Smooth muscle cell (in vitro differentiated cells): ENCODE results near the gene PSMA3. TPM values are rescaled to one million over a fixed set of nuclear protein-coding genes. Genes with fewer than 3 reads are reported as not detected.

Source experiments
- DNase-seq: peaks from one replicate; lab custom pipeline; 2025; ENCODE audit not compliant: unreplicated experiment; lab: John Stamatoyannopoulos, UW
- H2AFZ ChIP-seq: fragments of 200-600 bp; sonication (generic); 2 replicates; pipeline ENCODE4 v1.6.0; 2016; ENCODE audit warnings: antibody characterized with exemption, low read depth, mild to moderate bottlenecking
- H3F3A ChIP-seq: fragments of 200-600 bp; sonication (generic); 2 replicates; pipeline ENCODE4 v1.6.0; 2017; ENCODE audit warnings: antibody characterized with exemption, low read depth
- H3K27ac ChIP-seq: fragments of 200-600 bp; sonication (generic); 2 replicates; pipeline ENCODE4 v1.5.1; 2016; ENCODE audit warnings: low read depth, mild to moderate bottlenecking
- H3K27me3 ChIP-seq: fragments of 200-600 bp; sonication (generic); 2 replicates; pipeline ENCODE4 v1.6.1; 2016; ENCODE audit warnings: low read depth, mild to moderate bottlenecking
- H3K36me3 ChIP-seq: fragments of 200-600 bp; sonication (generic); 2 replicates; pipeline ENCODE4 v1.5.1; 2016; ENCODE audit warnings: low read depth
- H3K4me1 ChIP-seq: fragments of 200-600 bp; sonication (generic); 2 replicates; pipeline ENCODE4 v1.5.1; 2016; ENCODE audit warnings: low read depth
- H3K4me2 ChIP-seq: fragments of 200-600 bp; sonication (generic); 2 replicates; pipeline ENCODE4 v1.6.0; 2016; ENCODE audit warnings: mild to moderate bottlenecking
- H3K4me3 ChIP-seq: fragments of 200-600 bp; sonication (generic); 2 replicates; pipeline ENCODE4 v1.5.1; 2016; ENCODE audit warnings: mild to moderate bottlenecking
- H3K79me2 ChIP-seq: fragments of 200-600 bp; sonication (generic); 2 replicates; pipeline ENCODE4 v1.6.0; 2016; ENCODE audit warnings: low read depth, mild to moderate bottlenecking
- H3K9ac ChIP-seq: fragments of 200-600 bp; sonication (generic); 2 replicates; pipeline ENCODE4 v1.6.0; 2016; ENCODE audit warnings: low read depth
- H3K9me3 ChIP-seq: fragments of 200-600 bp; sonication (generic); replicated peaks from 2 replicates; pipeline ENCODE4 v1.5.1; 2016; ENCODE audit warnings: low read depth
- H4K20me1 ChIP-seq: fragments of 200-600 bp; sonication (generic); 2 replicates; pipeline ENCODE4 v1.6.0; 2016; ENCODE audit warnings: low read depth
- WGBS: methylation state at CpG from one replicate; pipeline ENCODE4 v1.1.7; 2016; ENCODE audit warnings: low lambda C conversion rate; 5-methylcytosine and 5-hydroxymethylcytosine counted together
- polyA plus RNA-seq: library from polyadenylated mRNA; unstranded; fragments of >200 nt; fragmentation: Nextera tagmentation; extraction: Ambion mirVana; gene quantifications from 2 replicates; pipeline ENCODE4 v1.2.1, GENCODE V29; 2016
- small RNA-seq: library from RNA; depleted of rRNA; stranded (forward); fragments of <200 nt; gene quantifications from one replicate; pipeline ENCODE3, GENCODE V24; 2014
- total RNA-seq: library from RNA; depleted of rRNA; stranded (reverse); fragments of >200 nt; gene quantifications from 2 replicates; pipeline ENCODE4 v1.2.3, GENCODE V29; 2014
- TF ChIP-seq, protein P1 (sequence below): fragments of 200-600 bp; sonication (generic); IDR thresholded peaks from 2 replicates; pipeline ENCODE4 v1.5.1; 2017; ENCODE audit warnings: borderline replicate concordance, mild to moderate bottlenecking, antibody characterized with exemption; ENCODE audit not compliant: insufficient read depth, poor library complexity, severe bottlenecking

PSMA3 gene
- total and polyA plus RNA-seq, 2 experiments from 2014 or later, result 133 to 189 TPM

DNA sequence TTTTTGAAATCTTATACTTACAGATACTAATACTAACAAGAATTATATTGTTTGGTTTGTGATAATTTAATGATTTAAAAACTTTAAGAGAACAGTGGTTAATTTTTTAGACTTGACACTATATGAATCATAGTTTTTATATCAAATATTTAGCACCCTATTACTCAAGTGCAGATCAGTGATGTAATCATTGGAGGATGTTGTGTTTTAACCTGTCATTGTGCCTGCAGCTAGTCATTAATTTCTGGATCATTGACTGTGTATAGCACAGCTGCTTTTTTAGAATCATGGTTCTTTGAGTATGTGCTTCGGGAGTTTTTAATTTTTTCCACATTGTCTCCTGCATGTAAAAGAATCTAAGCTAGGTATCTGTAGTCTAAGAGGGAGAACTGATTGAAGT is 71.0 kb downstream of the PSMA3 start:
- H3K4me2 ChIP-seq, result no peak overlapping the region
- H3K36me3 ChIP-seq, result peaks cover under 1% of the 10 kb centered on the region
- H3F3A ChIP-seq, result no peaks in the 10 kb centered on the region
- no peak for DNase-seq
- H3K27me3 ChIP-seq, result no peaks in the 10 kb centered on the region
- H2AFZ ChIP-seq, result no peak overlapping the region
- 97% methylated on average over 1 of the region's 1 CpG for WGBS
- H3K9ac ChIP-seq, result no peak overlapping the region
- H3K79me2 ChIP-seq, result peaks cover 12% of the 10 kb centered on the region
- no peaks in the 10 kb centered on the region for H4K20me1 ChIP-seq
- TF ChIP-seq, protein P1, sequence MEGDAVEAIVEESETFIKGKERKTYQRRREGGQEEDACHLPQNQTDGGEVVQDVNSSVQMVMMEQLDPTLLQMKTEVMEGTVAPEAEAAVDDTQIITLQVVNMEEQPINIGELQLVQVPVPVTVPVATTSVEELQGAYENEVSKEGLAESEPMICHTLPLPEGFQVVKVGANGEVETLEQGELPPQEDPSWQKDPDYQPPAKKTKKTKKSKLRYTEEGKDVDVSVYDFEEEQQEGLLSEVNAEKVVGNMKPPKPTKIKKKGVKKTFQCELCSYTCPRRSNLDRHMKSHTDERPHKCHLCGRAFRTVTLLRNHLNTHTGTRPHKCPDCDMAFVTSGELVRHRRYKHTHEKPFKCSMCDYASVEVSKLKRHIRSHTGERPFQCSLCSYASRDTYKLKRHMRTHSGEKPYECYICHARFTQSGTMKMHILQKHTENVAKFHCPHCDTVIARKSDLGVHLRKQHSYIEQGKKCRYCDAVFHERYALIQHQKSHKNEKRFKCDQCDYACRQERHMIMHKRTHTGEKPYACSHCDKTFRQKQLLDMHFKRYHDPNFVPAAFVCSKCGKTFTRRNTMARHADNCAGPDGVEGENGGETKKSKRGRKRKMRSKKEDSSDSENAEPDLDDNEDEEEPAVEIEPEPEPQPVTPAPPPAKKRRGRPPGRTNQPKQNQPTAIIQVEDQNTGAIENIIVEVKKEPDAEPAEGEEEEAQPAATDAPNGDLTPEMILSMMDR, result no peak
- H3K4me3 ChIP-seq, result no peak overlapping the region
- H3K4me1 ChIP-seq, result no peaks in the 10 kb centered on the region
- H3K9me3 ChIP-seq, result no peaks in the 10 kb centered on the region
- no peak overlapping the region for H3K27ac ChIP-seq

Small RNA genes within 50 kb of the gene (small RNA-seq; reads per million reads assigned to genes)
- gene RNU6-341P, result 0.26 reads per million, percentile 2 among the genes with 10 or more reads in this experiment

Other genes starting within 250 kb of the PSMA3 start
- 14.4 and 14.7 TPM in 2 replicates for gene ARMH4, start 92.6 kb upstream of the PSMA3 start, total RNA-seq
- 10.0 and 12.9 TPM in 2 replicates for gene ARMH4, start 92.6 kb upstream of the PSMA3 start, polyA plus RNA-seq
- 133 and 149 TPM in 2 replicates for gene ACTR10, start 44.7 kb upstream of the PSMA3 start, total RNA-seq
- 109 and 131 TPM in 2 replicates for gene ACTR10, start 44.7 kb upstream of the PSMA3 start, polyA plus RNA-seq
- 14.1 and 14.6 TPM in 2 replicates for gene ARID4A, start 53.7 kb downstream of the PSMA3 start, total RNA-seq
- 18.4 and 24.9 TPM in 2 replicates for gene ARID4A, start 53.7 kb downstream of the PSMA3 start, polyA plus RNA-seq
- gene TOMM20L, start 151.1 kb downstream of the PSMA3 start, total RNA-seq, result not detected in 2 replicates
- gene TOMM20L, start 151.1 kb downstream of the PSMA3 start, polyA plus RNA-seq, result not detected in 2 replicates
- 42.2 and 51.8 TPM in 2 replicates for gene TIMM9, start 182.7 kb downstream of the PSMA3 start, total RNA-seq
- gene TIMM9, start 182.7 kb downstream of the PSMA3 start, polyA plus RNA-seq, result 40.2 and 48.7 TPM in 2 replicates
- 19.9 and 20.0 TPM in 2 replicates for gene KIAA0586, start 182.9 kb downstream of the PSMA3 start, total RNA-seq
- gene KIAA0586, start 182.9 kb downstream of the PSMA3 start, polyA plus RNA-seq, result 6.5 and 8.5 TPM in 2 replicates